NCI-H82 (cell line): ENCODE measurements around the gene GARIN5A.
"Not testable (repeated sequence)": the region's sequence is repeated elsewhere in the genome, so short reads cannot be mapped to it uniquely, and the experiment has no call there.

ENCODE experiments used
- DNase-seq: peaks from one replicate; lab custom pipeline; 2025; lab: John Stamatoyannopoulos, UW

The GARIN5A gene

DNA sequence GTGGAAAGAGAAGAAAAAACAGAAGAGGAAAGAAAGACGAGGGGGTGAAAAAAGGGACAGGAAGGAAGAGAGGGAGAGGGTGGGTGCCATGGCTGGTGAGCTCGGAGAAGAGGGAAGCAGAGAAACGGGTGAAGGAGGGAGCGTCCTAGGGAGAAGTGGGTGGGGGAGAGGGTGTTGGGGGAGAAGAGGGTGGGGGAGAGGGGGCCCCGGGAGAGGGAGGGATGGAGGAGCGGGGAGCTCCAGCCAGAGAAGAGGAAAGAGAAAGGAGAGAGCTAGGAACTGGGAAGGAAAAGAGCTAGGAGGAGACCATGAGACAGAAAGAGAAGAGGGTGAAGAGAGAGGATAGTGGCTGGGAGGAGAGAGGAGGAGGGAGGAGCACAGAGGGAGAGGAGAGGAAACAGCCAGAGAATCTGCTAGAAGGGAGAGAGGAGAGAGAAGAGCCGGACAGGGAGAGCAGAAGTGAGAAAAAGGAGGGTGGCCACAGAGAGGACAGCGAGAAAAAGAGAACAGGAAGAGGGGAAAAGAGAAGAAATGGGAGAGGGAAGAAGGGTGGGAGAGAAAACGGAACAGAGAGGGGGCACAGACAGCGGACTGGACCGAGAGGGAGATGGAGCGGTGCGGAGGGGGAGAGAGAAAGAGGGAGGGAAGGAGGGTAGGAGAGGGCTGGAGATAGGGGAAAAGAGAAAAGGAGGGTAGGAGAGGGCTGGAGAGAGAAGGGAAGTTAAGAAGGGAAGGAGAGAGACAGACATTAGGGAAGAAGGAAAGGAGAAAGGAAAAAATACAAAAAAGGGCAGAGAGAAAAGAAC is 11.9 kb upstream of the GARIN5A start:
- DNase-seq = no peak

DNA sequence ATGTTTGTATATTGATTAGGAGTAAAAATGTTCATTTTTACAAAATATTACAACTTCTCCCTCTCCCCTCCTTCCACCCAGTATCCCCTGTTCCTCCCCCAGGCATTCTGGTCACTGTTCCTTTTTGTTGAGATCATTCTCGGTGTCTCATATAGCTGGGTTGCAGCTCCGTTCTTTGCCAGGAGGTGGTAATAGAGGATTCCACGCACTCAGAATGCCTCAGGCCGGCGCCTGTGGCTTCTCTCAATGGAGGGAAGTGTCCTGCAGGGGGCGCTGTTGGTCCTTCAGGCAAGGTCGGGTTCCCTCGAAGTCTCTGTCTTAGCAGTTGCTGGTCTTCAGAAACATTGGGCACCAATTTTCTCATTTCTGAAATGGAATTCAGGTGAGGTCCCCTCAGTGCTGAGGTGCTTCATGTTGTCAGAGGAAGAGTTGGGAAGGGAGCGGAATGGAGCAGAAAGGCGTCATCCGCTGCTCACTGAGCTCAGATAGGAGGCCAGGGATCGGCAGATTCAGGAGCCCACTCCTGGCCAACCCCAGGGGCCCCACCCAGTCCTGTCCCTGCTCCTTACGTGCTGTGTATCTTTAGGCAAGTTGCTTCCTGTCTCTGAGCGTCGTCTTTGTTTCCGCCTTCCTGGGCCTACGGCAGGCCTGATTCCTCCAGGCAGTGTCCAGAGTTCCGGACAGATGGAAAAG is 10.3 kb upstream of the GARIN5A start:
- peak; percentile 60 for DNase-seq

DNA sequence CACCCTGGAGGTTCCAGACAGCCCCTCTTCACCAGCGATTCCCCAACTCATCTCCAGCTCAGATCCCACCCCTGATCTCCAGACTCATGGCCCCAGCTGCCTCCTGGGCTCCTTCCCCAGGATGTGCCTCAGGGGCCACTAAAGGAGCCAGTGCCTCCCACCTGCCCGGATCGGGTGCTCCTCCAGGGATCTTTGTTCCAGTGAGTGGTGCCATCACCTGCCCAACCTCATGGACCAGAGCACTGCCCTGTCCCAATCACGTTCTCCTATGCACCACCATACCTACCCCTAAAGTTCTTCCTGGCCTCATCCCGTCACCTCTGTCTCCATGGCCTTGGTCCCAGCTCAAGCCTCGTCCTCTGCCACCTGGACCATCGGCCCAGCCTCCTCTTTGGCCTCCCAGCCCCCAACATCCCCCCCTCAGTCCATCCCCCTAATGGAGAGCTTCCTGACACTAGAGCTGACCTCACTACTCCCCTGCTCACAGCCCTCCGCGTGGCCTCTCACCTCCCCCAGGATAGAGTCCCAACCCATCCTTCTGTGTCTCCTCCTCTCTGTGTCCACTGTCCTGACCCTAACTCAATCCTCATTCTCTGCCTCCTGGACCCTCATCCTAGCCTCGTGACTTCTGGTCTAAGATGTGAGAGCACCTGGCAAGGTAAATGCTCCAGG is 8.8 kb upstream of the GARIN5A start:
- no peak for DNase-seq

DNA sequence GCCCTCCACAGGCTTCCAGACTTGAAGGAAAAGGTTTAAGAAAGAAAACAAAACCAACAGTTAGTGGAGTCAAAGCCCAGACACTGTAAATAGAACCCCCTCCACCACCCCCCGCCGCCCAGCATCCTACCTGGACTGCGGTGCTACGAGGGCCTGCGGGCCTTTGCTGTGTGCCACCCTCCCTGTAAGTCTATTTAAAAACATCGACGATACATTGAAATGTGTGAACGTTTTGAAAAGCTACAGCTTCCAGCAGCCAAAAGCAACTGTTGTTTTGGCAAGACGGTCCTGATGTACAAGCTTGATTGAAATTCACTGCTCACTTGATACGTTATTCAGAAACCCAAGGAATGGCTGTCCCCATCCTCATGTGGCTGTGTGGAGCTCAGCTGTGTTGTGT is 6.3 kb upstream of the GARIN5A start:
- no peak for DNase-seq

DNA sequence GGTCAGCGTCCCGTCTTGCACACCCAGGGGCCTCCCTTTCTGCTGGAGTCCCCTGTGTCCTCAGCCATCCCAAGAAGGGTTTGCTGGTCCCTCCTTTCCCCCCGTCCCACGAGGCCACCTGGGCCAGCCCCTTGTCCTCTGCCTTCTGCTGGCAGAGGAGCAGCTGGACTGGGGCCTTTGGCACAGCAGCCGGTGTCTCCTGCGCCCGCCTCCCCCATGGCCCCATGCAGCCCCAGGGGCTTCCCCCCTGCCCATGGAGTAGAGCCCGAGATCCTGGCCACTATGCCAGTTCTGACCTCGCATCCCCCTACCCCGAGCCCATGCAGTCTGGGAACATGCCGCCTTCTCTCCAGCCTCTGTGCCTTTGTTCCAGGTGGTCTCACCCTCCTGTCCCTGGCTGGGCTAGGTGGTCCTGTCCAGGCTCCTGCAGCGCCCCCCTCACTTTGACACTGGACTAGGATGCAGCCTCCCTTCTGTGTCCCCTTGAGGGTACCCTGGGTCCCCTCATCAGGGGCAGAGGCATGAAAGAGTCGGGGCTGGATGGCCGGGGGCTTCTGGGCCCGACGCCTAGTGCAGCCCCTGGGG is 5.7 kb upstream of the GARIN5A start:
- no peak for DNase-seq

DNA sequence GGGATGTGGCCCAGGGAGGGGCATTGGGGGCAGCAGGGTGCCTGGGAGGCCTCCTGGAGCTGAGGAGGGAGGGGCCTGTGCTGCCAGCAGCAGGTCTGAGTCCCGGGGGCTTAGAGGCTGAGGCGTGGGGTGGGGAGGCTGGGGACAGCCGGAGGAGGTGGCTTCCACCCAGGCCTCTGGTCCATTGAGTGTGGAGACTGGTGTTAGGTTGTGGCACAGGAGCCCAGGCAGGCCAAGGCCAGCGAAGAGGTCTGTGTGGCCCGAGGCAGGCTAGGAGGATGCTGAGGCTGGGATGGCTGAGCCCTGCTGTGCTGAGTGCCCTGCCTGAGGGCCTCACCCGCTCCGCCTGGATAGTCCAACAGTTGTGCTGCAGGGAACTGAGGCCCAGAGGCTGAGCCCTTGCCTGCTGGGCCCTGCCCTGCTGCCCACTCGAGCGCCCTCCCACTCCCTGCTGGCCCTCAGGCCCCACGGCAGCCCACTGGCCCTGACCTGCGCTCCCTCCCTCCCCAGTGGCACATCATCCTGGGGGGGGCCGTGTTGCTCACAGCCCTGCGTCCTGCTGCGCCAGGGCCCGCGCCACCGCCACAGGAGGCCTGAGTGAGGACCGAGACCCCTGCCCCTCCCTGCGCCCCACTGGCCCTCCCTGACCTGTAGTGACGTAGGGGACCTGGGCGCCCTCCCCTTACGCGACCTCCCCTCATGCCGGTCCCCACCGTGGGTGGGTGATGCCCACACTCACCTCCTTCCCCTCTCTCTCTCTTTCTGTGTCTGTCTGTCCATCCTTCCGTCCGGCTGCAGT is 4.9 kb upstream of the GARIN5A start:
- DNase-seq = no peak

DNA sequence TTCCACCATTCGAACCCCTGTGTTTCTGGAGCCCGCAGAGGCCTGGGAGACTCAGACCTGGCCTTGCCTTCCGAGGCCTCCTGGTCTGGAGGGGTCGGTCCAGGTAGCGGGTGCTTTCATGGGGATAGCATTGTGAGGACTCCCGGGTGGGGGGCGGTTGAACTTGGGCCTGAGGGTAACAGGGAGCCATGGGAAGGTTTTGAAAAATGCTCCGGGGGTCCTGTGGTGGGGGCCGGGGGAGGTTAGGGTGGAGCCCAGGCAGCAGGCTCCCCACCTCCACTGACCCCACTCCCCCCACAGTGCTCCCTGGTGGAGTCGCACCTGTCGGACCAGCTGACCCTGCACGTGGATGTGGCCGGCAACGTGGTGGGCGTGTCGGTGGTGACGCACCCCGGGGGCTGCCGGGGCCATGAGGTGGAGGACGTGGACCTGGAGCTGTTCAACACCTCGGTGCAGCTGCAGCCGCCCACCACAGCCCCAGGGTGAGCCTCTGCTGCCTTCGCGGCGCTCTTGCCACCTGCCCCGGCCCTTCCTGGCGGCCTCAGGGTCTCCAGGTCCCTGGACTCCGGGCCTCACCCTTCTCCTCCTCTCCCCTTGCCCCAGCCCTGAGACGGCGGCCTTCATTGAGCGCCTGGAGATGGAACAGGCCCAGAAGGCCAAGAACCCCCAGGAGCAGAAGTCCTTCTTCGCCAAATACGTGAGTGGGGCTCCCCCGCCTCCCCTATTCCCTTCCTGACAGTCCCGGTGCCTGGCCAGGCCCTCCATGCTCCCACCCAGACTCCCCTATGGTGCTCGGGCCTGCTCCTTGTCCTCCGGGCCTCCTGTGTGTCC is 3.8 kb upstream of the GARIN5A start:
- no peak for DNase-seq

DNA sequence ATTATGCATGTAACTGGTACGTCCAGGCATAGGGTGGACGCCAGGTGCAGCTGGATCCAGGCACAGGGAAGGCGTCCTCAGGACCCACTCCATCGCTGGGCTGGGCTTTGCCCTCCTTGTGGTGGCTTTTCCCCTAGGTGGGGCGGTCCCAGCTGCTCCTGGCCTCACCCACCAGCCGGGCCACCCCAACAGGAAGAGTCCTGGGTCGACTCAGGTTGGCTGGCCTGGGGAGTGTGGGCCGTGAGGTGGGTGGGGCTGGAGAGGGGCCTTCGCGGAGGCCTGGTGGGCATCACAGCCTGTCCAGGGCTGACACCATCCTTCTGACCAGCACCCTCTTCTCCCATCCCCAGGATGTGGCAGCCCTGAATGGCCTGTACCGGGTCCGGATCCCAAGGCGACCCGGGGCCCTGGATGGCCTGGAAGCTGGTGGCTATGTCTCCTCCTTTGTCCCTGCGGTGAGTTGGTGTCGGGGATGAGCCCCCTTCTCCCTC is 3.2 kb upstream of the GARIN5A start:
- no peak for DNase-seq

DNA sequence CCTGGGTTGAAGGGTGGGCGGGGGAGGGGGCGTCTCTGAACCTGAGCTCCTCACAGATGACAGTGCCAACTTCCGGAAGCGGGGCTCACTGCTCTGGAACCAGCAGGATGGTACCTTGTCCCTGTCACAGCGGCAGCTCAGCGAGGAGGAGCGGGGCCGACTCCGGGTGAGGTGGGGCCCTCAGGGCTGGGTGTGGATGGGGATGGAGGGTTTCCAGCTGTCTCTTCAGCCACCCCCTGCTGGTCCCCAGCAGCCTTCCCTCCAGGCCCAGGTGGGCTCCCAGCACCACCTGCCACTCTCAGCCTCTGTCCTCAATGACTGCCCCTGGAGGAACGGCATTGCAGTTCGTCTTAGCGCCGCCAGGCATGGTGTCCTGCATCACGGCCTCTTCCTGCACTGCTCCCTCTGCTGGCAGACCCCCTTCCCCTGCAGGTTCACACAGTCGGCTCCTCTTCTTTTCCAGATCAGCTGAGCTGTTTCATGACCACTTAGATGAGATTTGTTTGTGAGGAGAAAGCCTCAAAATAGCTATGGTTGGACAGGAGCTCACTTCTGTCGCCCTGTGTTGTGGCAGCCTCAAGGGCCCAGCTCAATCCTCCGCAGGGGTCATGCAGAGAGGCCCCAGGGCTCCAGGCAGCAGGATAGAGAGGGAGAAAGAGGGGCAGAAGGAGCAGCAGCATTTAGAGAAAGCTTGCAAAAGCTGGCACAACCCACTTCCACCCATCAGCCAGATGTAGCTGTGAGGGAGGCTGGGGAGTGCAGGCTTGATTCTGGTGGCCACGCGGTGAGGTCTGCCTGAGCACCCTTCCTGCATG is 2.5 kb upstream of the GARIN5A start:
- DNase-seq = peak; percentile 75

DNA sequence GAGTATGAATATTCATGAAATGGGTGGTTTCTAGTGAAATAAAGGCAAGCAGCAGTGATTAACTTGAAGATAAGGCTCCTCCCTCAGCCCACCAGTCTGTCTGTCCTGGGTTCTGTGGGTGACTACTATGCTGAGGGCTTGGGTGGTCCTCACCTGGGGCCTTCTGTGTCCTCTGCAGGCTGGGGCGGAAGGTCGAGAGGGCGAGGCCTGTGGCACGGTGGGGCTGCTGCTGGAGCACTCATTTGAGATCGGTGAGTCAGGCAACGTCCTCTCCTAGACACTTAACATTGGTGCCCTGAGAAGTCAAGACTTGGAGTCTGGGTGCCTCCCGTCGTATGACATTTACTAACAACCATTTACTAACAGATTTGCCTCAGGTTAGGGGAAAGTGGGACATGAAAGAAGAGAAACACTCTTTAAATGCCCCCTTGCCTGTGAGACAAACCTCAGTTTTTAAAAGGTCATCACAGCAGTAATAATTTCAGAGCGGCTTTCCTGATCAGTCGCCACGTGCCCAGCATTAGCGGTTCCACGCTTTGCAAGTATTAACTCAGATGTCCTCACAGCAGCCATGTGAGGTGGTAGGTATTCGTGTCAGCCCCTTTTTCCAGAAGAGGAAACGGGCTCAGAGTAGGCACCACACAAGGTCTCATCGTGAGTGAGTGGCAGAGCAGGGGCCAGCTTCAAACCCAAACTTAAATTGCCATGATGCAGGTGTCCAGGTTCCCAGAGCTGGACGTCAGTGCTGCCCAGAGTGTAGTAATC is 1.3 kb upstream of the GARIN5A start:
- no peak for DNase-seq

DNA sequence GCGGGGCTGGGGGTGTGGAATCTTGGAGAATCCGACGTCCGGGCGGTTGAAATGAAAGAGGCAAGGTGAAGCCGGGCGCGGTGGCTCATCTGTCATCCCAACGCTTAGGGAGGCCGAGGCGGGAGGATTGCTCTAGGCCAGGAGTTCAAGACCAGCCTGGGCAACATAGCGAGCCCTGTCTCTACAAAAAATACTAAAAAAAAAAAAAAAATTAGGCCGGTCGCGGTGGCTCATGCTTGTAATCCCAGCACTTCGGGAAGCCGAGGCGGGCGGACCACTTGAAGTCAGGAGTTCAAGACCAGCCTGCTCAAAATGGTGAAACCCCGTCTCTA is 225 bp upstream of the GARIN5A start:
- no peak for DNase-seq

DNA sequence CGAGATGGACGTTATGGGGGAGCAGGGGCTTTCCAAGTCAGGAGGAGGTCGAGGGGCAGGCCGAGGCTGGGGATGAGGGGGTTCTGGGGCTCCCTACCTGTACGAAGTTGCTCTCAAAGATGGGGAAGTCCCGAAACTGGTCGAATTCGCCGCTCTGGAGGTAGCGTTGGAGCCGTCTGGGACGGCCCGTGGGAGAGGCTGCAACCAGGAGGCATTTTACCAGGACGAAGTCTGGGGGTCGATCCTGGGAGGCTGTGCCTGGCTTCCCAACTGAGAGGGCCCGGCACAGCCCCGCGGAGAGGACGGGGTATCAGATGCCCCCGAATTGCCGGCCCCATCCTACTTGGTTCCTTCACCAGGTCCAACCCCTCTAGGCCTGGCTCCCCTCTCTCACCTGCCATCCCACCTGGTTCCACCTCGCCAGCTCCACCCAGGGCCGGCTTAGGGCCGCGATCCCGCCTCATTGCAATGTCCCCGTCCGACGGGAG is 868 bp downstream of the GARIN5A start:
- DNase-seq = no peak

DNA sequence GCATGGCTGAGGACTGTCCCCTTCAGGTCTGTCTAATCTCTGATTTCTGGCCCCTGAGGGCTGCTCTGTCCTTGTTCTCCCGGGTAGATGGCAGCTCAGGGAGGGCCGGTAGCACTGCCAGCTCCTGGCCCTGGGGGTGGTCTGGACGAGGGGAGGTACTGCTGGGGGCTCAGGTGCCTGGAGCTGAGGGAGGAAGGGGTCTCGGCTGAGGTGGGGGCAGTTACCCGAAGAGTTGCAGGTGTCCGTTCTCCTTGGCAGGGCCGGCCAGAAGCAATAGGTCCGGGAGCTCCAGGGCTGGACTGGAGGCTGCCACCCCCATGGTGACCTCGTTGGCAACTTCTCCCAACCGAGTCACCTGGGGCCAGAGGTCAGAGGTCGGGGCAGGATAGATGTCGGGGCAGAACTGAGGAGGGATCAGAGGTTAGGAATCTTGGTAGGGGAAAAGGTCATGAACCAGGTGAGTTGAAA is 1.5 kb downstream of the GARIN5A start:
- DNase-seq = no peak

DNA sequence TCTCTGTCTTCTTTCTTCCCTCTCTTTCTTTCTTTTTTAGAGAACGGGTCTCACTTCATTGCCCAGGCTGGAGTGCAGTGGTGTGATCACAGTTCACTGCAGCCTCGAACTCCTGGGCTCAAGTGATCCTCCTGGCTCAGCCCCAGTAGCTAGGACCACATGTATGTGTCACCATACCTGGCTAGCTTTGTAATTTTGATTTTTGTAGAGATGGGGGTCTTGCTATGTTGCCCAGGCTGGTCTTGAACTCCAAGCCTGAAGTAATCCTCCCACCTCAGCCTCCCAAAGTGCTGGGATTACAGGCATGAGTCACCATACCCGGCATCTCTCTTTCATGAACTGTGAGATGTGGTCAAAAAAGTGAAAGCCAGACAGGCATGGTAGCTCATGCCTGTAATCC is 3.3 kb downstream of the GARIN5A start:
- DNase-seq = not testable (repeated sequence)

DNA sequence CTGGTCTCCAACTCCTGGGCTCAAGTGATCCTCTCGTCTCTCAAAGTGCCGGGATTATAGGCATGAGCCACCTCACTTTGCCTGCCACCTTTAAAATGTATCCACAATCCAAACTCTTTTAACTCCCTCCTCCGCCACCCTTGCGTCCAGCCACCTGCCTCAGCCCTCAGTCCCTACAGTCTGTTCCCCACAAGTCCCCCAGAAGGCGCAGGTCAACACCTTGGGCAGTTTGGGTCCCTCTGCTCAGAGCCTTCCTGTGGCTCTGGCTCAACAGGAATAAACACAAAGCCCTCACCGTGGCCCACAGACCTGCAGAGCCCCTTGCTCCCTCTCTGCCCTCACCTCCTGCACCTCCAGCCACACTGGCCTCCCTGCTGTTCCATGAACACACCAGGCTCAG is 7.8 kb downstream of the GARIN5A start:
- no peak for DNase-seq

DNA sequence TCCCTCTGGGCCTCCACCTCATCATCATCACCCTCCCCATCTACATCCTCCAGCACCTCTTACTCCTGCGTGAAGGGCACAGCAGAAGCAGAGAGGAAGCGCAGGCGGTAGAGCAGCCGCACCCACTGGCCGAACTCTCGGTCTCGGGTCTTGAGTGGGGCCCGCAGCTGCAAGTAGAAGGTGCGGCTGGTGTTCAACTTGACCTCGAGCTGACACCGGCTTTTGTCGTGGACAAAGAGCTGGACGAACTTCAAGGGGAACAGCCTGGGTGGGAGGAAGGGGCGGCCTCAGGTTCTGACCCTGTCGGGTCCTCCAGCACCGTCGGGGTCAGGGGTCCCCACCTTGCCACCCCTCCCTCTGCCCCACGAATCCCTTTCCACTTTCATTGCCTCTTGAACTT is 9.1 kb downstream of the GARIN5A start:
- DNase-seq = no peak

DNA sequence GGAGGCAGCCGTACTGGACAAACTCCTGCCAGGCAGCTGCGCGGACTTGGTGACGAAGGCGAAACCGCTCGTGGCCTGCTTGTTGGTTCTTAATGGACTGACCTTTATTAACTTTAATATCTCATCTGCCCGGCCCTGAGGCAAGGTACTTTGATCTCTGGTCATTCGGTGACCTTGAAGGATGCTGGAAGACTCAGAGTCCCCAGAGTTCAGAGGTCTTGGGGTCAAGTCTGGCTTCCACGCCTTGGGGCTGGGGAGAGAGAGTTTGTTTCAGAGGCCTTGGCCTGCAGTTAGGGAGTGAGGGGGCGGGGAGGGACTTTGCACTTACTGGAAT is 10.0 kb downstream of the GARIN5A start:
- DNase-seq = no peak

DNA sequence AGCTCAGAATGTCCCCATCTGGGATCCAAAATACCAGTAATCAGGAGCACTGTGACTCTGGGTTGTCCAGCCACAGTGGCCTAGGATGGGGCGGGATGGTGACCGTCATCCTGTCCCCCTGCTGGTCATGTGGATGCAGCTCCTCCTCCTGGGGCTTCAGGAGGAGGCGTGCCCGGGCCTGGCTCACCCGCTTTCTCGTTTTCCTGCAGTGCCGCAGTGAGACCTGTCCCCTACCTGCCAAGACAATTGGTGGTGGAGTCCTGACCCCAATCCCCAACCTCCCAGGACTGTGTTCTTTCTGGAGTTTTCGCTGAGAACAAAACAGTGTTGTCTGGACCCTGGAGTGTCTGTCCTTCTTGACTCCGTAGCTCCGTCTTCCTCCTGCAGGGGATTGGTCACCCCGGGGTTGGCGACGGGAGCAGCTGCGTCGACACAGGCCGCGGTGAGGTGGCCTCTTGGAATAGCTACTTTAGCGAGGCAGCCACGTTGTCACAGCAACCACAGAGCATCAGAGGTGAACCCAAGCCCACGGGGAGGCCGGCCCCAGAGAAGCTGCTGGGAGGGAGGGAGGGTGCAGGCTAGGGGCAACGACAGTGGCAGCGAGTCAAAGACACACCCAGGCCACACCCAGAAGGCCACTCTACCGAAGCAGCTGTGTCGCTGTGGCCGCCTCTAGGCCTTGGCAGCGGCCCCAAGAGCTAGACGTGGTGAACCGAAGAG is 10.5 kb downstream of the GARIN5A start:
- DNase-seq = peak; percentile 21

DNA sequence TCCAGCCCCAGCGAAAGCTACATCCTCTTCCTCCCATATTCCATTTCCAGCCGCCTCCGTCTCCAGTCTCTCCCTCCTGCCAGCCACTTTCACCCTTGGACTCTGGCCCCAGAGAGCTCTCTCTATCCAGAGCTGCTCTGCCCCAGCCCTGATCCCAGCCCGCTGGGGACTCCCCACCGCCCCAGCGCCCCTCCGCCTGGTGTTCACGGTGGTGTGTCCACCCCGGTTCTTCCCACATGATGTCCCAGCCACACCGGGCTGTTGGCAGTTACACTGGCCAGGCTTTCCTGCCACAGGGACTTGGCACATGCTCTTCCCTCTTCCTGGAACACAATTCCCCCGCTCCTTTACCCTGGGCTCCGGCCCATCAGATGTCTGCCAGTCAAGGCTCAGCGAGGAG is 11.6 kb downstream of the GARIN5A start:
- DNase-seq = no peak
